Ramos (cell line): ENCODE results near the gene FUCA1.
"Not testable (repeated sequence)": the region's sequence is repeated elsewhere in the genome, so short reads cannot be mapped to it uniquely, and the experiment has no call there.

ENCODE experiments used
- in situ Hi-C: fragments of 300-500 bp; cut with MboI; formaldehyde crosslinking; loops from one replicate; pipeline ENCODE4 v1.14.3; 2022; ENCODE audit warnings: low sequenced_read_pairs; ENCODE audit not compliant: unreplicated experiment

Gene FUCA1

DNA sequence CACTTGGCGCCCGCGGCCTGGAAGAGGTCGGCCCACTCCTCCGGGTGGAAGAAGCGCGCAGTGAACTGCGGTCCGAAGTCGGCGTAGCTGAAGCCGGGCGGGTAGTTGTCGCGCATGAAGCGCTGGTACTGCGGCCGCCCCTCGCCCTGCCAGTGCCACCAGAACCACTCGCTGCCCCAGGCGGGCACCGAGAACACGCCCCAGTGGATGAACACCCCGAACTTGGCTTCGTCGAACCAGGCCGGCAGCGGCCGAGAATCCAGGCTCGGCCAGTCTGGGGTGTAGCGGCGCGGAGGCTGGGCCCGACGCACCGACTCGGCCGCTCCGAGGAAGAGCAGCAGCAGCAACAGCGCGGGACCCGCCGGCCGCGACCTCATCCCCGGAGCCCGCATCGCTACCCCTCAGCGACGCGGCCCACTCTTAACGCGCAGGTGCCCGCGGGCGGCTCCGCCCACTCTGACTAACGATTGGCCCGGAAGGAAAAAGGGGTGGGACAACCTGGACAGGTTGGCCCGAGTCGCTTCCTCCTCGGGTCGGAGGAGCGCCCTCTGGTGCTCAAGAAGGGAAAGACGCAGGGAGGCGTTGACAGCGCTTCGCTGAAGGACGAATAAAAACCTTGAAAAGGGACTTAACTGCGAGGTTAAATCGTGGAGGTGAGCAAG, at the start of gene FUCA1:
TSS of gene FUCA1 (minus strand) at position 396 of the 662 bp plus-strand sequence. CDS start at position 392, 4 bp downstream.
- in situ Hi-C loops, result no loop called here

DNA sequence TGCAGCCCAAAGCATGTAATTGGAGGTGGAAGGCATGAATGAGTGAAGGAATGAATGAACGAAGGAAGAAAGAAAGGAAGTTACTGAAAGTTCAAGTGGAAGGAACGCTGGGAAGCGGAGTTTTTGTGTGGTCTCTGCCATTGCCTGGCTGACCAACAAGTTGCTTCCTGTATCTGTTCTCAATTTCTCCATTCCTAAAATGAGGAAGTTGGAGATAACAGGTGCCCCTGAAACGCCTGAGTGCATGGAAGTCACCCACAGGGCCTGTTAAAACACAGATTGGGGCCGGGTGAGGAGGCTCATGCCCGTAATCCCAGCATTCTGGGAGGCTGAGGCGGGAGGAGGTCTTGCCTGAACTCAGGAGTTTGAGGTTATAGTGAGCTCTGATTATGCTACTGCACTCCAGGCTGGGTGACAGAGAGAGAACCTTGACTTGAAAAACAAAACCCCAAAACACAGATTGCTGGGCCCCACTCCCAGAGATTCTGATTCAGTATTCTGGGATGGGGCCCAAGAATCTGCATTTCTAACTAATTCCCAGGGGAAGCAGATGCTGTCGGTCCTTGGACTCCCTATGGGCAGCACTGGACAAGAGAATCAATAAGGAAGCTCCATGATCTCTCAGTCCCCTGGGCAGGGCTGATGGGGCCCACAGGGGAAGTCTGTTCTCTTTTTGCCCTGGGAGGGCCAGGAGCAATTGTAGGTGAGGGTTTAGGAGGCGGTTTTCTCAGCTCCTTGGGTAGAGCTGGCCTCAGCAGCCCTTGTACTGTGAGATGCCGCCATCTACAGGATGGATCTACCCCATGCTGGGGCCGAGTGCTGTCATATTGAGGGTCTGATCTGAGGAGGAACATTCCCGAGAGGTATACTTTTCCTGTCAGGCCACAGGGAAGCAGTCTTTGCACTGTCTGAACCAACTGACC, 48.4 kb upstream of the FUCA1 start:
- in situ Hi-C loops, result loop anchor here (5.0 kb wide), 1 partner anchor 109 kb away; no protein-coding TSS in a partner anchor

DNA sequence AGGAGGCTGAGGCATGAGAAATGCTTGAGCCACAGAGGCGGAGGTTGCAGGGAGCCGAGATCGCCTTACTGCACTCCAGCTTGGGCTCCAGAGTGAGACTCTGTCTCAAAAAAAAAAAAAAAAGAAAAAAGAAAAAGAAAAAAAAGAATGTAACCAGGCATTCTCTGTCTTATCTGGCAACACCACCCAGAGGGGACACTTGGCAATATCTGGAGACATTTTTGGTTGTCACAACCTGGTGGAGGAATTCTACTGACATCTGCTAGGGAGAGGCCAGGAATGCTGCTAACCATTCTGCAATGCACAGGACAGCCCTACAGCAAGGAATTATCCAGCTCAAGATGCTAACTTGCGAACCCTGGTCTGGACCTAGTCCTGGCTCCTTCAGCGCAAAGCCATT, 47.4 kb upstream of the FUCA1 start:
- in situ Hi-C loops, result loop anchor here (5.0 kb wide), 1 partner anchor 108 kb away; no protein-coding TSS in a partner anchor

DNA sequence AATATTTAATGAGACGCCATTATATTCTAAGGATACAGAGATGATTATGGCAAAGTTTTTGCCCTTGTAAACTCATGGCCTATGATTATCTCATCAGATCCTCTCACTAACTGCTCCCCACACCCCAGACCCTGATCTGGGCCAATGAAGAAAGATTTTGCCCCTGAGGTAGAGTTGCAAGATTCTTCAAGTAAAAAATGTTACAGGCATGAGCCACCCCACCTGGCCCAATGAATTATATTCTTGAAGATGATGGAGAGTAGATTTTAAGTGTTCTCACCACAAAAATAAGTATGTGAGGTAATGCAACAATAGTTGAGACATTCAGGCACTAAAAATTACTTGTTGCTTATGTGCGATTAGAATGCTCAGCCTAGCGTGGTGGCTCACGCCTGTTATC, 46.8 kb upstream of the FUCA1 start:
- in situ Hi-C loops, result loop anchor here (5.0 kb wide), 1 partner anchor 108 kb away; no protein-coding TSS in a partner anchor

- in situ Hi-C loops, result no loop called here
These were observed 45.3 kb upstream of the FUCA1 start, which contains the start of gene CNR2 for GRCh38 chr1:23913212-23913880. Gene CNR2 (minus strand): TSS chr1:23913362. CDS start chr1:23875617, 37,745 bp downstream.

- in situ Hi-C loops, result no loop called here
These were observed 43.8 kb upstream of the FUCA1 start for GRCh38 chr1:23911921-23912320.

GRCh38 chr1:23910553-23911246, 42.6 kb upstream of the FUCA1 start:
- in situ Hi-C loops, result no loop called here

- in situ Hi-C loops, result no loop called here
These were observed 42.1 kb upstream of the FUCA1 start for GRCh38 chr1:23910144-23910543.

DNA sequence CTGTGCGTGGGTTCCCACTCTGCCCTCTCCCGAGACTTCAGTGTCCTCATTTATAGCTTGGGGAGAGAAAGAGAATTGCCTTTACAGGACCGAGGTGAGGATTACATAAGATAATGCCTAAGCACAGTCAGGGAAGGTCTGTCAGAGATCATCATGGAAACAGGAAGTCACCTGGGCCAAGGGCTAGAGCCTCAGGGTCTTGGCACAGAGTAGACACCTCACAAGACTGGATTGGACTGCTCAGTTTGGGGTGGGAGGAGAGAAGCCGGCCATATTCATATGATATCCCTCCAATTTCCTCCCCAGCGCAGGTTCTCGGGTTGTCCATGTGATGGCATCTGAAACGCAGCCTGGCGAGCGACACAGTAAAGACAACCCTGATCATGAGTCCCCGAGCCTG, 41.3 kb upstream of the FUCA1 start:
- in situ Hi-C loops, result no loop called here

- in situ Hi-C loops, result no loop called here
These were observed 40.6 kb upstream of the FUCA1 start for GRCh38 chr1:23908453-23909341.

DNA sequence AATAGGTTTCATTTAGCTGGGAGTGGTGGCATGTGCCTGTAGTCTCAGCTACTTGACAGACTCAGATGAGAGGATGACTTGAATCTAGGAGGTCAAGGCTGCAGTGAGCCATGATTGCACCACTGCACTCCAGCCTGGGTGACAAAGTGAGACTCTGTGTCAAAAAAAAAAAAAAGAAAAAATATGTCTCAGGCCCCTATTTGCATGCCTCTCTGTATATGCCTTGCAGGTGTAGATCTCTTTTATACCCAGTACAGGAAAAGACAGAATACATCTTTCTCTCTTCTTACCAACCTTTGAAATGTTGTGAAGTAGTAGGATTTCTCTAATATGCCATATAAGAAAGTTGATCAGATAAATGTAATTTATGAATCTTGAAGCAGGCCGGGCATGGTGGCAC, 38.6 kb upstream of the FUCA1 start:
- in situ Hi-C loops, result no loop called here

GRCh38 chr1:23905461-23906025, 37.5 kb upstream of the FUCA1 start:
- in situ Hi-C loops, result no loop called here

DNA sequence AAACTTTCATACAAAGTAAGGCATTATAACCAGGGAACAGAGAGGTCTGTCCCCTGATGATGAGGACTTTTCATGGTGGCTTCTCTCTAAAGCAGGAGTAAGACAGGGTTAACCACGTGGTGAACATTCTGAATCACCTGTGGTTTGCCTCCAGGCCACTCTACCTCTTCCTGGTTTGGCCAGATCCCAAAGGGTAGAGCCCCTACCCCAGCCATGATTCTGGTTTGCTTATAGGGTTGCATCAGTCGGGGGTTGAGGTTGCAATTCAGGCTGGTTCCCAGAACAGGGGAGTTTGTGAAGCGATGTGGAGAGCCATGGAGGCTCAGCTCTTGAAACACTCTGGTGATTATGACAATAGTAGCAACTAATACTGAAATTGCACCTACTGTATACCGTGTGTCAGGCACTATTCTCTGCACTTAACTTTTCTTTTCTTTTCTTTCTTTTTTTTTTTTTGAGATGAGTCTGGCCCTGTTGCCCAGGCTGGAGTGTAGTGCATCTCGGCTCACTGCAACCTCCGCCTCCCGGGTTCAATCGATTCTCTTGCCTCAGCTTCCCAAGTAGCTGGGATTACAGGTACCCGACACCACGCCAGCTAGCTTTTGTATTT, 36.8 kb upstream of the FUCA1 start:
- in situ Hi-C loops, result no loop called here

DNA sequence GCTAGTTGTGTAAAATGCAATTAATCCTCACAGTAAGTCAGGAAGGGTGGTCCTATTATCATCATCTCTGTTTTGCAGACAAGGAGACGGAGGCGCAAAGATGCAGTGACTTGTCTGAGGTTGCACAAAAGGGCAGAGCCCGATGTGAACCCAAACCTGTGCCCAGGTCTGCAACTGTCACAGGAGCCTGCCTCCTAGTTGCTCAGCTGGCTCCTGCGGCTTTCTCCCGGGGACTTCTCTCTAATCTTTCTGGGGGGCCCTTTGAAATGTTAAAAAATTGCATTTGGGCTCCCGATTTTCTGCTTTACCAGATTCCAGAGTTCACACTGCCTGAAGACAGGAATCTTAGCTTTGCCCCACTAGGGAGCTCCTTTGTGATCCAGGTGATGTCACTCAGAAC, 35.7 kb upstream of the FUCA1 start:
- in situ Hi-C loops, result no loop called here

DNA sequence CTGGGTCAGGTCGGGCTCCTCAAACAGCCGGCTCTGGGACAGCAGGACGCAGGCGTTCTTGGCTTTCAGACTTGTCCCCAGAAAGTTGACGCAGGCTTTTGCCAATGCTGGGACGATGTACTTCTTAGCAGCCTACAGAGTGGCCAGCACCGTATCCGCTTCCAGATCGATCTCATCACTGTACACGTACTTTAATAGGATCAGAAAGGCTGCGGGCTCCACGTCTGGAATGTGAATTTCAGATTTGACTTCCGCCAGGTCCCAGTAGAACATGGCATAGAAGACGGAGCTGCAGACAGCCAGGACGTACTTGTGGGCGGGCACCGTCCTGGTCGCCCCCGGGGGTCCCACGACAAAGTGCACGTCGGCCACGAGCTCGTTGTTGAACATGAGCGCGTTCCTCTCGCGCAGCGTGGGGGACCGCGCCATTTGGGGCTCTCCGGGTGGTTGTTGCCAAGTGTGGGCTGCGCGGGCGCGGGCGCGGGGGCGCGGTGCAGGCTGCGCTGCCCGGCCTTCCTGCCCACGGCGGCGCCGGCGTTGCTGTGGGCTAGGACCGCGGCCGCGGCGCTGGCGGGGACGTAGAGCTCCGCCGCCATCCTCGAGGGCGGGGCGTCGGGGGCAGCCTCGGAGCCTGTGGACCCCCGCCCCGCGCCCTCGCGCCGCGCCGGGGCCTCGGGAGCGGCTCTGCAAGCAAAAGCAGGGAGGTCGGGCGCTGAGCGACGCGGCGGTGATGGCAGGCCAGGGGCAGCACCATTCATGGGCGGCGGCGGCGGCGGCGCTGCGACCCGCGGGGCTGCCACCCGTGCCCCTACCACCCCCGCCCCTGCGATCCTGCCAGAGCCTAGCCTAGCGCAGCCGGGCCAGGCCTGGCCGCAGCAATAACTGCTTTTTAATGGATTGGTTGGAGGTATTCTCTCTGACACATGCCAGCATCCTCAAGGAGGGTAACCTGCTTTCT, 34.5 kb upstream of the FUCA1 start:
- in situ Hi-C loops, result no loop called here

DNA sequence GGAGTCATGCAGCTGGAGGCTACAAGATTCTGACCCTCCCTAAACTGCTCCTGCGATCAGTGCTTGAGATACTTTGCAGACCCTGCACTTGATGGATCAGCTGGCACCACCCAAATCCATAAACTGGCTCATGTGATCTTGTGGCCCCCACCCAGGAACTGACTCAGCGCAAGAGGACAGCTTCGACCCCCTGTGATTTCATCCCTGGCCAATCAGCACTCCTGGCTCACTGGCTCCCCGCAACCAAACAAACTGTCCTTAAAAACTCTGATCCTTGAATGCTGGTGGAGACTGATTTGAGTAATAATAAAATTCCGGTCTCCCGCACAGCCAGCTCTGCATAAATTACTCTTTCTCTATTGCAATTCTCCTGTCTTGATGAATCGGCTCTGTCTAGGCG, 31.9 kb upstream of the FUCA1 start:
- in situ Hi-C loops, result not testable (repeated sequence)

DNA sequence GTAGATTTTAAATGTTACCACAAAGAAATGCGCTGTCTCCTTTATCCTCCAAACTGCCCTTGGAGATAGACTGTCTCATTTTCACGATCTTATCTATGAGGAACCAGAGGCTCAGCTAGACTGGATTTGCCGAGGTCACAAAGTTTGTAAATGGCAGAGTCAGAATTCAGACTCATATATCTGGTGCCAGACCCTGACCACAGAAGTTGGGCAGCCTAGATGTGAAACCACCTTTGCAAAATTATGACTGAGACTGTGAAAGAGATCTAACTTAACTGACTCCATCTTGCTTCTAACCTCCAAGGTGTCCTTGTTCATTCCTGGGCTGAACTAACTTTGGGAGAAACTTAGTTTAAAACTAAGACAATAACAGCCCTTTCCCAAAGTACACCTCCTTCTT, 31.0 kb upstream of the FUCA1 start:
- in situ Hi-C loops, result no loop called here
